HL-60 (cell line): ENCODE data around the gene TBC1D22A.

Source experiments
- GABPA ChIP-seq: IDR thresholded peaks from 2 replicates; pipeline ENCODE4 v1.6.1; 2012; ENCODE audit warnings: low read depth
- POLR2AphosphoS5 ChIP-seq: IDR thresholded peaks from 2 replicates; pipeline ENCODE4 v1.6.1; 2012; ENCODE audit warnings: low read depth
- SPI1 ChIP-seq: IDR thresholded peaks from 2 replicates; pipeline ENCODE4 v1.6.1; 2012; ENCODE audit warnings: low read depth, mild to moderate bottlenecking, borderline replicate concordance
- TF ChIP-seq, protein P1 (sequence below): IDR thresholded peaks from one replicate; pipeline ENCODE4 v1.5.1; 2011; ENCODE audit warnings: low read length, control low read depth, inconsistent platforms; ENCODE audit not compliant: insufficient read depth
- TF ChIP-seq, protein P2 (sequence below): IDR thresholded peaks from 2 replicates; pipeline ENCODE4 v1.6.1; 2012; ENCODE audit warnings: low read depth; ENCODE audit not compliant: insufficient replicate concordance

DNA sequence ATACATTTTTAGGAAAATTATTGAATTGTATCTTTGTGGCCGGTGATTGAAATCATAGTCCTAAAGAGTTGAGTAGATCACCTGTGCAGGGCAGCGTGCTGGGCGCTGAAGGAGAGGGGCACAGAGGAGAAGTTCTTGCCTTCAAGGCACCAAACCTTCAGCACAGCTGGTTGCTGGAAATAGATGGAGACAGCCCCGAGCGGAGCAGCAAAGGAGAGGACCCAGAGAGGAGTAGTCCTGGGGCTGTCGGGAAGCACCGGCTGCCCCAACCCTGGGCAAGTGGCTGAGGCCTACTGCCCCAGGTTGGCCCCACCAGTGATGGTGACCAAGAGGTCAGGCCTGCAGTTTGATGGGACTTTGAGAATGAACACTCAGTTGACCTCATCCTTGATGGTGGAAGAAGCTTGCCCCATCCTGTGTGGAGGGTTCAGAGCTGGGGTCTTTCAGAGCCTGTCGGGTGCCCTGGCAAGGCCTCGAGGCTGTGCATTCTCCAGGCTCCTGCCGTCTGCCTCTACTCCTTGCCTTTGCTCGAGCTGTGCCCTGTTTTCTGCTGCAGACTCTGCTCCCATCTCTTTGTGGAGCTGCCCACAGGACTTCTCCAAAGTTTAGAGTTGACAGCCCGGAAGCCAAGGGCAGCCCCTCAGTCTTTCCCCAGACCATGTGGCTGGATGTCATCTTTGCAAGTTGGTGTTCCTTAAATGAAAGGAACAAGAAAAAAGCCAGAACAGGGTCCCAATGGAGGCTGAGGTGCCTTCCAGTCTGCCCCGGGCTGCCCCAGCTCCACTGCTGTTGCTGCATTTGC, 285.1 kb downstream of the TBC1D22A start:
- TF ChIP-seq, protein P1, sequence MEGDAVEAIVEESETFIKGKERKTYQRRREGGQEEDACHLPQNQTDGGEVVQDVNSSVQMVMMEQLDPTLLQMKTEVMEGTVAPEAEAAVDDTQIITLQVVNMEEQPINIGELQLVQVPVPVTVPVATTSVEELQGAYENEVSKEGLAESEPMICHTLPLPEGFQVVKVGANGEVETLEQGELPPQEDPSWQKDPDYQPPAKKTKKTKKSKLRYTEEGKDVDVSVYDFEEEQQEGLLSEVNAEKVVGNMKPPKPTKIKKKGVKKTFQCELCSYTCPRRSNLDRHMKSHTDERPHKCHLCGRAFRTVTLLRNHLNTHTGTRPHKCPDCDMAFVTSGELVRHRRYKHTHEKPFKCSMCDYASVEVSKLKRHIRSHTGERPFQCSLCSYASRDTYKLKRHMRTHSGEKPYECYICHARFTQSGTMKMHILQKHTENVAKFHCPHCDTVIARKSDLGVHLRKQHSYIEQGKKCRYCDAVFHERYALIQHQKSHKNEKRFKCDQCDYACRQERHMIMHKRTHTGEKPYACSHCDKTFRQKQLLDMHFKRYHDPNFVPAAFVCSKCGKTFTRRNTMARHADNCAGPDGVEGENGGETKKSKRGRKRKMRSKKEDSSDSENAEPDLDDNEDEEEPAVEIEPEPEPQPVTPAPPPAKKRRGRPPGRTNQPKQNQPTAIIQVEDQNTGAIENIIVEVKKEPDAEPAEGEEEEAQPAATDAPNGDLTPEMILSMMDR, result no peak
- TF ChIP-seq POLR2AphosphoS5 (no peak), GABPA (no peak), SPI1 (no peak)
- TF ChIP-seq, protein P2, sequence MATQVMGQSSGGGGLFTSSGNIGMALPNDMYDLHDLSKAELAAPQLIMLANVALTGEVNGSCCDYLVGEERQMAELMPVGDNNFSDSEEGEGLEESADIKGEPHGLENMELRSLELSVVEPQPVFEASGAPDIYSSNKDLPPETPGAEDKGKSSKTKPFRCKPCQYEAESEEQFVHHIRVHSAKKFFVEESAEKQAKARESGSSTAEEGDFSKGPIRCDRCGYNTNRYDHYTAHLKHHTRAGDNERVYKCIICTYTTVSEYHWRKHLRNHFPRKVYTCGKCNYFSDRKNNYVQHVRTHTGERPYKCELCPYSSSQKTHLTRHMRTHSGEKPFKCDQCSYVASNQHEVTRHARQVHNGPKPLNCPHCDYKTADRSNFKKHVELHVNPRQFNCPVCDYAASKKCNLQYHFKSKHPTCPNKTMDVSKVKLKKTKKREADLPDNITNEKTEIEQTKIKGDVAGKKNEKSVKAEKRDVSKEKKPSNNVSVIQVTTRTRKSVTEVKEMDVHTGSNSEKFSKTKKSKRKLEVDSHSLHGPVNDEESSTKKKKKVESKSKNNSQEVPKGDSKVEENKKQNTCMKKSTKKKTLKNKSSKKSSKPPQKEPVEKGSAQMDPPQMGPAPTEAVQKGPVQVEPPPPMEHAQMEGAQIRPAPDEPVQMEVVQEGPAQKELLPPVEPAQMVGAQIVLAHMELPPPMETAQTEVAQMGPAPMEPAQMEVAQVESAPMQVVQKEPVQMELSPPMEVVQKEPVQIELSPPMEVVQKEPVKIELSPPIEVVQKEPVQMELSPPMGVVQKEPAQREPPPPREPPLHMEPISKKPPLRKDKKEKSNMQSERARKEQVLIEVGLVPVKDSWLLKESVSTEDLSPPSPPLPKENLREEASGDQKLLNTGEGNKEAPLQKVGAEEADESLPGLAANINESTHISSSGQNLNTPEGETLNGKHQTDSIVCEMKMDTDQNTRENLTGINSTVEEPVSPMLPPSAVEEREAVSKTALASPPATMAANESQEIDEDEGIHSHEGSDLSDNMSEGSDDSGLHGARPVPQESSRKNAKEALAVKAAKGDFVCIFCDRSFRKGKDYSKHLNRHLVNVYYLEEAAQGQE, result no peak
